ENCODE measurements around the gene CHAD. TPM values are rescaled to one million over a fixed set of nuclear protein-coding genes. Genes with fewer than 3 reads are reported as not detected.

CHAD gene
- total RNA-seq, 2 donors from 2014 or later, result not detected

DNA sequence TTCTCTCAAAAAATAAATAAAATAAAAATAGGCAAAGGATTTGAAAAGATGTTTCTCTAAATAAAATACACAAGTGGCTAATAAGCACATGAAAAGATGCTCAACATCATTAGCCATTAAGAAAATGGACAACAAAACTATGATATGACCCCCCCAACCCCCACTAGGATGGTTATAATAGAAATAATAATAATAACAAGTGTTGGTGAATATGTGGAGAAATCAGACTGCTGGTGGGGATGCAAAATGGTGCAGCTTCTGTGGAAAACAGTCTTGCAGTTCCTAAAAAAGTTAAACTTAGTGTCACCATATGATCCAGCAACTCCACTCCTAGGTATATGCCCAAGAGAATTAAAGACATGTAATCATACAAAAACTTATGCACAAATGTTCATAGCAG lies 30.6 kb upstream of the CHAD start:
- Histone ChIP-seq H3K27ac (no peak overlapping the region), H3K4me3 (no peak overlapping the region), H3K27me3 (replicated peaks; ENCODE audit: insufficient read depth) (no peaks in the 10 kb centered on the region), H3K9me3 (no peaks in the 10 kb centered on the region), H3K36me3 (no peaks in the 10 kb centered on the region), H3K4me1 (ENCODE audit: control insufficient read depth in 1 of 2, low read depth in 2 of 2) (no peaks in the 10 kb centered on the region)
- no peak for ATAC-seq (ENCODE audit: insufficient number of reproducible peaks, low FRiP score, low read depth)
- DNase-seq (ENCODE audit: low spot score), result no peak
- TF ChIP-seq, protein P1, sequence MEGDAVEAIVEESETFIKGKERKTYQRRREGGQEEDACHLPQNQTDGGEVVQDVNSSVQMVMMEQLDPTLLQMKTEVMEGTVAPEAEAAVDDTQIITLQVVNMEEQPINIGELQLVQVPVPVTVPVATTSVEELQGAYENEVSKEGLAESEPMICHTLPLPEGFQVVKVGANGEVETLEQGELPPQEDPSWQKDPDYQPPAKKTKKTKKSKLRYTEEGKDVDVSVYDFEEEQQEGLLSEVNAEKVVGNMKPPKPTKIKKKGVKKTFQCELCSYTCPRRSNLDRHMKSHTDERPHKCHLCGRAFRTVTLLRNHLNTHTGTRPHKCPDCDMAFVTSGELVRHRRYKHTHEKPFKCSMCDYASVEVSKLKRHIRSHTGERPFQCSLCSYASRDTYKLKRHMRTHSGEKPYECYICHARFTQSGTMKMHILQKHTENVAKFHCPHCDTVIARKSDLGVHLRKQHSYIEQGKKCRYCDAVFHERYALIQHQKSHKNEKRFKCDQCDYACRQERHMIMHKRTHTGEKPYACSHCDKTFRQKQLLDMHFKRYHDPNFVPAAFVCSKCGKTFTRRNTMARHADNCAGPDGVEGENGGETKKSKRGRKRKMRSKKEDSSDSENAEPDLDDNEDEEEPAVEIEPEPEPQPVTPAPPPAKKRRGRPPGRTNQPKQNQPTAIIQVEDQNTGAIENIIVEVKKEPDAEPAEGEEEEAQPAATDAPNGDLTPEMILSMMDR (IDR thresholded peaks at IDR 0.05), result no peak

DNA sequence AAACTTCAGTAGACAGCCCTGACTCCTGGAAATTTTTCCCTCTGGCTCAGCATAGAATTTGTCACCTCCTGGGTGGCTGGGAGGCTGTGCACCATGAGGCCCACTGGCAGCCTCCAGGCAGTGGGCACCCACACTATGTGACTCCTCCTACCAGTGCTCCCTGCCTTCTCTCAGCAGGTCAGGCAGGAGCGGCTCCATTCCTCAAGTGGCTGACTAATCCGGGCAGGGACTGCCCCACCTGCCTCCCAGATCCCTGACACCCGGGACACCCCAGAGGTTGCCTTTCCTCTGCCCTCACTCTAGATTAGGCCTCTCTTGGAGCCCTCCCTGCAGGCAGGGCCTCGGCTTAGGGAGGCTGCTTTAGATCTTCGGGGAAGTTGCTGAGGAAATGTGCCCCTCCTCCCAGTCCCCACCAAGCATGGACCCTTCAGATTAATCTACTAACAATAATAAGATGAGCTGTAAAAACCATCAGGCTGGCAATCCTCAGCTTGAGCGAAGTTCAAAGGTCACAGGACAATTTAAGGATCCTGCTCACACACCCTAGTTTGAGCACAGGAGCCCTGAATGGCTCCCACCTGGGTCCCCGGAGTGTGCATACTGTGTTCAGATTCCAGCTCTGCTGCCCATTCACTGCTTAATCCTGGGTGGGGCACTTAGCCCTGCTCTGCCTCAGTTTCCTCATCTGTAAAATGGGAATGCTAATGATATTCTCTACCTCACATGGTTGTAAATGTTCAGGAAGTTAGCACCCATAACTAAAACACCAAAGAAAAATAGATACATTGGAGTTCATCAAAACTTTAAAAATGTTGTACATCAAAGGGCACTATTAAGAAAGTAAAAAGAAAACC lies 29.6 kb upstream of the CHAD start:
- Histone ChIP-seq H3K27me3 (replicated peaks; ENCODE audit: insufficient read depth) (no peaks in the 10 kb centered on the region), H3K27ac (no peak overlapping the region), H3K4me1 (ENCODE audit: control insufficient read depth in 1 of 2, low read depth in 2 of 2) (no peaks in the 10 kb centered on the region), H3K36me3 (no peaks in the 10 kb centered on the region), H3K4me3 (no peak overlapping the region), H3K9me3 (no peaks in the 10 kb centered on the region)
- DNase-seq (ENCODE audit: low spot score) (no peak), ATAC-seq (ENCODE audit: insufficient number of reproducible peaks, low FRiP score, low read depth) (no peak)
- TF ChIP-seq, protein P1 (IDR thresholded peaks at IDR 0.05), result no peak

DNA sequence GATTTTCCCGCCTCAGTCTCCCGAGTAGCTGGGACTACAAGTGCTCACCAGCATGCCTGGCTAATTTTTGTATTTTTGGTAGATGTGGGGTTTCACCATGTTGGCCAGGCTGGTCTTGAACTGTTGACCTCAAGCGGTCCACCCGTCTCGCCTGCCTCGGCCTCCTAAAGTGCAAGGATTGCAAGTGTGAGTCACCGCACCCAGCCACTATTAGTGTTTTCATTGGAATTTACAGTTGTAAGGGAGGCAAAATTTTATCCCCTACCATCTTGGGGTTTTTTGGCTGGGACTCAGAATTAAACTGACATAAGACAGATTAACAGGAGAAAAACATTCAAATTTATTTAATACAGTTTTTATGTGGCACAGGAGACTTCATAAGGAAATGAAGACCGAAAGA lies 27.2 kb upstream of the CHAD start:
- no peak overlapping the region for H3K4me3 ChIP-seq
- H3K4me1 ChIP-seq (ENCODE audit: control insufficient read depth in 1 of 2, low read depth in 2 of 2), result no peaks in the 10 kb centered on the region
- no peak for DNase-seq (ENCODE audit: low spot score)
- TF ChIP-seq, protein P1 (IDR thresholded peaks at IDR 0.05), result no peak
- H3K36me3 ChIP-seq, result no peaks in the 10 kb centered on the region
- H3K27me3 ChIP-seq (replicated peaks; ENCODE audit: insufficient read depth), result no peaks in the 10 kb centered on the region
- H3K27ac ChIP-seq, result no peak overlapping the region
- ATAC-seq (ENCODE audit: insufficient number of reproducible peaks, low FRiP score, low read depth), result no peak
- no peaks in the 10 kb centered on the region for H3K9me3 ChIP-seq

DNA sequence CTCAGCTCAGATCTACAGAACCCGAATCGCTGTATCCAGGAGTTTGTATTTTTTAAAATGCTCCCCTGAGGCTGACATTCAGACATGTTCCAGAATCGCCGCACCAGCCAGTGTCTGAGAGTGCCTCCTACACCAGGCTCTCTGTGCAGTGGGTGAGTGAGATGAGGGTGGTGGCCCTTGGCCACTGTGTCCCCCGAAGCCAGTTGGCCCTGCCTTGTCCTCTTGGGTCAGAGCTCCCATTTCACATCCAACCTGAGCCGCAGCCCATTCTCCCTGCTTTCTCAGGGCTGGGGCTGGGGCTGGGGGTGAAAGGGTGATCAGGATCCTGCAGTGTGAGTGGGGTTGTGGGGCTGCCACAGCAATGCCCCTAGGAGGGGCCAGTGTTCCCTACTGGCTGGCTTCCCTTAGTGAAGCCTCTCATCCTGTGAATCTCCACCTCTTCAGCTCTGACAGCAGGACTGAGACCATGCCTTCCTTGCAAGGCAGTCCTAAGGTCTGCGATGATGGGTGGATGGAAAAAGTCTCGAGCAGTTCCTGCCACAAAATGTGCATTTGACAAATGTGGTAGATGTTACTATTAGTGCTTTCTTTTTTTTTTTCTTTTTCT lies 26.6 kb upstream of the CHAD start:
- no peaks in the 10 kb centered on the region for H3K36me3 ChIP-seq
- ATAC-seq (ENCODE audit: insufficient number of reproducible peaks, low FRiP score, low read depth), result no peak
- H3K27ac ChIP-seq, result no peak overlapping the region
- TF ChIP-seq, protein P1 (IDR thresholded peaks at IDR 0.05), result no peak
- H3K9me3 ChIP-seq, result no peaks in the 10 kb centered on the region
- no peaks in the 10 kb centered on the region for H3K4me1 ChIP-seq (ENCODE audit: control insufficient read depth in 1 of 2, low read depth in 2 of 2)
- H3K27me3 ChIP-seq (replicated peaks; ENCODE audit: insufficient read depth), result no peaks in the 10 kb centered on the region
- no peak overlapping the region for H3K4me3 ChIP-seq
- no peak for DNase-seq (ENCODE audit: low spot score)

DNA sequence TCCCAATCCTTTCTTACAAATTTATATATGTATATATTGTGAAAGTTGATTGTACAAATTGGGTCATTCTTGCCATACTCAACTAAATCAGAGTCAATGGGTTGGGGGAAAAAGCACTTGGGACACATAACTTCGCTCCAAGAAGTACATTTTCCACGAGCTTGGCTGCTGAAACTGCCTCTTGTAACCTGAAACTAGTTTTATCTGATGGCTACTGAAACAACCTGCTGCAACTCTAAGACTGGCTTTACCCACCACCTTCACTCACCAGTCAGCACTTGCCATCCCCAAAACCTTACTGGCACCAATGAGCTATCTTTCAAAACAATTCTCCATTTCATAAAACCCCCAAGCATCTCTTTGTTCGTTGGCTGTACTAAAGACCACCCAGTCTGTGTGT lies 25.1 kb upstream of the CHAD start:
- ATAC-seq (ENCODE audit: insufficient number of reproducible peaks, low FRiP score, low read depth) (no peak), DNase-seq (ENCODE audit: low spot score) (no peak)
- TF ChIP-seq, protein P1 (IDR thresholded peaks at IDR 0.05), result no peak
- H3K27me3 ChIP-seq (replicated peaks; ENCODE audit: insufficient read depth), result no peaks in the 10 kb centered on the region
- no peaks in the 10 kb centered on the region for H3K9me3 ChIP-seq
- no peak overlapping the region for H3K27ac ChIP-seq
- no peaks in the 10 kb centered on the region for H3K4me1 ChIP-seq (ENCODE audit: control insufficient read depth in 1 of 2, low read depth in 2 of 2)
- no peaks in the 10 kb centered on the region for H3K36me3 ChIP-seq
- no peak overlapping the region for H3K4me3 ChIP-seq

Data from thoracic aorta (tissue), 2 donors.